CD14-positive monocyte (primary cell): ENCODE measurements around the gene NKX3-2. TPM values are rescaled to one million over a fixed set of nuclear protein-coding genes. Genes with fewer than 3 reads are reported as not detected.
A peak's percentile ranks its signal among the peaks of the same experiment; 100 is the strongest.

ENCODE experiments used
- DNase-seq, 3 donors: peaks; one replicate each; pipeline ENCODE4 v3.0.0-alpha.2; 2011 to 2022
- H2AFZ ChIP-seq: 2 replicates; pipeline ENCODE4 v1.6.0; 2012; ENCODE audit warnings: mild to moderate bottlenecking, low read depth, low read length, inconsistent platforms; ENCODE audit not compliant: insufficient read depth, poor library complexity, severe bottlenecking
- H3K27ac ChIP-seq, 2 donors: 1 replicate in 1 of 2; 2 replicates in 1 of 2; pipeline ENCODE4 v1.5.1; 2012 to 2013; ENCODE audit warnings: low read length in 2 of 2, control low read depth in 1 of 2, inconsistent platforms in 1 of 2, low read depth in 1 of 2, mild to moderate bottlenecking in 1 of 2
- H3K27me3 ChIP-seq, 2 donors: one replicate each; pipeline versions ENCODE4 v1.6.0 to v1.6.1; 2011 to 2013; ENCODE audit warnings: low read length in 2 of 2; ENCODE audit not compliant: control insufficient read depth in 2 of 2, insufficient read depth in 2 of 2
- H3K36me3 ChIP-seq, 2 donors: replicated peaks in 1 of 2; 1 replicate in 1 of 2; 2 replicates in 1 of 2; pipeline versions ENCODE4 v1.5.1 to v1.6.1; 2012 to 2013; ENCODE audit warnings: low read length in 2 of 2, control low read depth in 1 of 2, inconsistent platforms in 1 of 2, mild to moderate bottlenecking in 1 of 2; ENCODE audit not compliant: insufficient read depth in 2 of 2, control insufficient read depth in 1 of 2
- H3K4me1 ChIP-seq, 2 donors: 1 replicate in 1 of 2; 2 replicates in 1 of 2; pipeline versions ENCODE4 v1.5.1 to v1.6.1; 2012 to 2013; ENCODE audit warnings: low read length in 2 of 2, control low read depth in 1 of 2, inconsistent platforms in 1 of 2, mild to moderate bottlenecking in 1 of 2, moderate library complexity in 1 of 2; ENCODE audit not compliant: insufficient read depth in 2 of 2, control insufficient read depth in 1 of 2
- H3K4me2 ChIP-seq: replicated peaks from 2 replicates; pipeline ENCODE3; 2012; ENCODE audit warnings: low read length, moderate library complexity, mild to moderate bottlenecking; ENCODE audit not compliant: poor library complexity, severe bottlenecking; ENCODE audit errors: extremely low read depth
- H3K4me3 ChIP-seq, 3 experiments: fragments of 200-600 bp in 1 of 3; sonication (generic) in 1 of 3; replicated peaks in 1 of 3; 1 replicate in 2 of 3; 2 replicates in 1 of 3; pipeline ENCODE4 v1.5.1; 2011 to 2013; ENCODE audit warnings: low read length in 3 of 3, mild to moderate bottlenecking in 3 of 3, control low read depth in 2 of 3, low read depth in 2 of 3, inconsistent platforms in 1 of 3, moderate library complexity in 1 of 3
- H3K79me2 ChIP-seq: 2 replicates; pipeline ENCODE4 v1.6.0; 2012; ENCODE audit warnings: mild to moderate bottlenecking, control low read depth, inconsistent platforms, low read length, moderate library complexity; ENCODE audit not compliant: insufficient read depth
- H3K9ac ChIP-seq: 2 replicates; pipeline ENCODE4 v1.6.0; 2017; ENCODE audit warnings: low read length, mild to moderate bottlenecking; ENCODE audit not compliant: insufficient read depth, poor library complexity, severe bottlenecking
- H3K9me3 ChIP-seq, 2 donors: replicated peaks in 1 of 2; 1 replicate in 1 of 2; 2 replicates in 1 of 2; pipeline versions ENCODE4 v1.5.1 to v1.6.1; 2012 to 2013; ENCODE audit warnings: low read length in 2 of 2, control low read depth in 1 of 2; ENCODE audit not compliant: control insufficient read depth in 1 of 2, insufficient read depth in 1 of 2
- H4K20me1 ChIP-seq: 2 replicates; pipeline ENCODE4 v1.6.0; 2012; ENCODE audit warnings: mild to moderate bottlenecking, low read length, control low read depth, moderate library complexity; ENCODE audit not compliant: insufficient read depth
- H3K27ac Mint-ChIP-seq, 7 donors: one replicate each; pipeline ENCODE4 v1.8.0; 2020; ENCODE audit warnings: mild to moderate bottlenecking in 7 of 7, mixed read lengths in 7 of 7, moderate library complexity in 6 of 7, inconsistent platforms in 2 of 7
- H3K27me3 Mint-ChIP-seq, 3 donors: one replicate each; pipeline ENCODE4 v1.8.0; 2021 to 2022; ENCODE audit warnings: low read depth in 3 of 3, mild to moderate bottlenecking in 3 of 3, mixed read lengths in 3 of 3, moderate library complexity in 3 of 3, inconsistent platforms in 1 of 3
- H3K36me3 Mint-ChIP-seq, 2 donors: one replicate each; pipeline ENCODE4 v1.8.0; 2020; ENCODE audit warnings: mixed read lengths in 2 of 2, inconsistent platforms in 1 of 2, mild to moderate bottlenecking in 1 of 2
- H3K4me1 Mint-ChIP-seq: one replicate; pipeline ENCODE4 v1.8.0; 2020; ENCODE audit warnings: mild to moderate bottlenecking, mixed read lengths
- H3K4me3 Mint-ChIP-seq, 2 donors: one replicate each; pipeline ENCODE4 v1.8.0; 2020; ENCODE audit warnings: mild to moderate bottlenecking in 2 of 2, mixed read lengths in 2 of 2, moderate library complexity in 1 of 2
- H3K9me3 Mint-ChIP-seq, 7 donors: one replicate each; pipeline ENCODE4 v1.8.0; 2020 to 2022; ENCODE audit warnings: mixed read lengths in 7 of 7, mild to moderate bottlenecking in 6 of 7, moderate library complexity in 6 of 7, inconsistent platforms in 2 of 7
- WGBS: methylation state at CpG from one replicate; pipeline ENCODE4 v1.1.5; 2013; ENCODE audit warnings: missing lambda C conversion rate; ENCODE audit not compliant: insufficient coverage; 5-methylcytosine and 5-hydroxymethylcytosine counted together
- intact Hi-C, 2 donors: fragments of 100-400 bp; cut with micrococcal nuclease; formaldehyde crosslinking; loops; one replicate each; pipeline versions ENCODE4 v1.15.0 to v1.15.1; 2023
- polyA plus RNA-seq, 3 donors: library from polyadenylated mRNA; depleted of rRNA in 1 of 3; unstranded in 2 of 3; stranded (reverse) in 1 of 3; fragments of 300-500 nt in 2 of 3; fragments of >200 nt in 1 of 3; fragmentation: Illumina TruSeq in 2 of 3; gene quantifications; 1 replicate in 2 of 3; 2 replicates in 1 of 3; pipeline ENCODE4 v1.2.3, GENCODE V29; 2012 to 2021
- TF ChIP-seq, protein P1 (sequence below): fragments of 200-600 bp; IDR thresholded peaks from one replicate; pipeline ENCODE4 v1.8.0; 2022; ENCODE audit warnings: antibody characterized with exemption, mild to moderate bottlenecking

NKX3-2 gene
- polyA plus RNA-seq, 3 donors, result not detected

DNA sequence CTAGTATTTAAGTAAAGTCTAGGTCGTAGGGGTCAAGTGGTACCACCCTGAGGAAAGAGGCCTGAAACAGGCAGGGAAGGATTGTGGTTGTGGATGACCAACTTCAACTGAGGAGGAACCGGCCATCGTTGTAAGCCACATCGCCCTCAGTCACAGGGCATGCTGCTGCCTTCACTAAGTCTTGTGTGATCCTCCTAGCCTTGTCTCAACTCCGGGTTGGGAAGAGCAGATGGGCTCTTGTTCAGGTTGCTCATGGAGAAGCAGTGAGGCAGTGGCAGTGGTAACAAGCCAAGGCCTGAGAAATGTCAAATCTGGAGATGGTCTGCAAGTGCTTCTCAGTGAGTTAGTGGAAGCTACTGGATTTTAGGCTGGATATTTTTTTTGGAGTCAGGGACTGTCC lies 22.8 kb upstream of the NKX3-2 start:
- Mint-ChIP-seq H3K4me3 (no peak overlapping the region), H3K36me3 (peaks cover 50 to 52% of the 10 kb centered on the region in 2 donors)
- no peak overlapping the region for H3K27ac ChIP-seq

DNA sequence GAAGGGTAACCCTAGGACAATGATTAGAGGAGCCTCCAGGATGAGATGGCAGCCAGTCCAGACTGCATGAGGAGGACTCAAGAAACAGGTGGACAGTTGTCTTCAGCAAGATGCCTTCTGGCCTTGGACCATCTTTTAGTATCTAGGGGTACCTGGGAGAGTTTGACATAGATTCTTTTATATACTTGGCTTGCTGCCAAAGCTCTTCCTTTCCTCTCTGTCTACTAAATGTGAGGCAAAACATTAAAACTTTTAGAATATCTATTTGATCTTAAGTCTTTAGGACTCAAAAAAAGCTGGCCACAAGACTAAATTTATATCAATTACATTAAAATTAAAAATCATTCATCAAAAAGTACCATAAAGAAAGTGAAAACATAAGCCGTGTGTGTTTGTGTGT lies 18.6 kb upstream of the NKX3-2 start:
- Mint-ChIP-seq H3K36me3 (peaks cover 13 to 16% of the 10 kb centered on the region in 2 donors), H3K4me1 (no peaks in the 10 kb centered on the region), H3K27me3 (peaks cover 3 to 10% (median 7%) of the 10 kb centered on the region in 3 donors), H3K9me3 (peaks cover 0 to 11% (median 4%) of the 10 kb centered on the region in 7 donors), H3K4me3 (no peak overlapping the region), H3K27ac (no peak overlapping the region)
- intact Hi-C loops, result no loop called here
- Histone ChIP-seq H3K36me3 (peaks cover 4 to 18% of the 10 kb centered on the region in 2 donors), H3K4me1 (no peaks in the 10 kb centered on the region), H3K4me3 (no peak overlapping the region), H3K9me3 (no peaks in the 10 kb centered on the region), H3K27ac (no peak overlapping the region), H3K27me3 (no peaks in the 10 kb centered on the region), H3K9ac (no peak overlapping the region), H3K4me2 (no peak overlapping the region), H4K20me1 (no peaks in the 10 kb centered on the region), H3K79me2 (no peaks in the 10 kb centered on the region), H2AFZ (no peak overlapping the region)
- no CpG with 5 or more reads among the region's 1 CpG for WGBS
- TF ChIP-seq, protein P1, sequence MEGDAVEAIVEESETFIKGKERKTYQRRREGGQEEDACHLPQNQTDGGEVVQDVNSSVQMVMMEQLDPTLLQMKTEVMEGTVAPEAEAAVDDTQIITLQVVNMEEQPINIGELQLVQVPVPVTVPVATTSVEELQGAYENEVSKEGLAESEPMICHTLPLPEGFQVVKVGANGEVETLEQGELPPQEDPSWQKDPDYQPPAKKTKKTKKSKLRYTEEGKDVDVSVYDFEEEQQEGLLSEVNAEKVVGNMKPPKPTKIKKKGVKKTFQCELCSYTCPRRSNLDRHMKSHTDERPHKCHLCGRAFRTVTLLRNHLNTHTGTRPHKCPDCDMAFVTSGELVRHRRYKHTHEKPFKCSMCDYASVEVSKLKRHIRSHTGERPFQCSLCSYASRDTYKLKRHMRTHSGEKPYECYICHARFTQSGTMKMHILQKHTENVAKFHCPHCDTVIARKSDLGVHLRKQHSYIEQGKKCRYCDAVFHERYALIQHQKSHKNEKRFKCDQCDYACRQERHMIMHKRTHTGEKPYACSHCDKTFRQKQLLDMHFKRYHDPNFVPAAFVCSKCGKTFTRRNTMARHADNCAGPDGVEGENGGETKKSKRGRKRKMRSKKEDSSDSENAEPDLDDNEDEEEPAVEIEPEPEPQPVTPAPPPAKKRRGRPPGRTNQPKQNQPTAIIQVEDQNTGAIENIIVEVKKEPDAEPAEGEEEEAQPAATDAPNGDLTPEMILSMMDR, result no peak
- no peak for DNase-seq

More for the DNA sequence above, 22.8 kb upstream of the NKX3-2 start:
- Histone ChIP-seq H3K27me3 (no peaks in the 10 kb centered on the region), H4K20me1 (peaks cover 5% of the 10 kb centered on the region), H3K4me3 (no peak overlapping the region), H3K4me1 (no peaks in the 10 kb centered on the region), H3K9me3 (no peaks in the 10 kb centered on the region), H3K4me2 (no peak overlapping the region), H3K79me2 (no peaks in the 10 kb centered on the region), H2AFZ (no peak overlapping the region), H3K9ac (no peak overlapping the region), H3K36me3 (peaks cover 45 to 59% of the 10 kb centered on the region in 2 donors)
- no peak for DNase-seq
- intact Hi-C loops, result no loop called here
- no peaks in the 10 kb centered on the region for H3K27me3 Mint-ChIP-seq
- 97% methylated on average over 5 of the region's 5 CpGs for WGBS
- H3K9me3 Mint-ChIP-seq, result peaks cover 0 to 2% (median 0%) of the 10 kb centered on the region in 7 donors
- TF ChIP-seq, protein P1, result no peak
- no peaks in the 10 kb centered on the region for H3K4me1 Mint-ChIP-seq
- H3K27ac Mint-ChIP-seq, result peak overlapping the region in 1 of 7 donors; percentile 65
